Stimulated activated CD4-positive, alpha-beta T cell treated with anti-CD3 and anti-CD28 coated beads, Interleukin-1b, Interleukin-23, amount 100 ng/mL, for 24 hours (primary cell): ENCODE results near the gene ZNF268.

ENCODE experiments used
- DNase-seq, 4 experiments: peaks; one replicate each; pipeline ENCODE4 v3.0.0-alpha.2; 2020; ENCODE audit warnings: low read depth in 4 of 4, low spot score in 1 of 4

Gene ZNF268

GRCh38 chr12:133181238-133181959 lies at the start of gene ZNF268:
Gene ZNF268 (plus strand): TSS chr12:133181495. CDS start chr12:133181998, 503 bp downstream.
- DNase-seq: peak; percentile 83 to 87 (median 86)

GRCh38 chr12:133135747-133136146 lies 45.5 kb upstream of the ZNF268 start:
- DNase-seq: no peak

- no peak for DNase-seq
These were observed 35.3 kb upstream of the ZNF268 start for GRCh38 chr12:133145981-133146380.

GRCh38 chr12:133156125-133156690 lies 25.1 kb upstream of the ZNF268 start:
- DNase-seq: no peak

- no peak for DNase-seq
These were observed 15.5 kb upstream of the ZNF268 start for GRCh38 chr12:133165776-133166175.

GRCh38 chr12:133172491-133172890 lies 8.8 kb upstream of the ZNF268 start:
- DNase-seq: no peak

GRCh38 chr12:133174901-133175300 lies 6.4 kb upstream of the ZNF268 start:
- no peak for DNase-seq

- DNase-seq: no peak
These were observed 626 bp upstream of the ZNF268 start for GRCh38 chr12:133180669-133181068.

- DNase-seq: no peak
These were observed 8.9 kb downstream of the ZNF268 start for GRCh38 chr12:133190176-133190575.

- no peak for DNase-seq
These were observed 11.6 kb downstream of the ZNF268 start for GRCh38 chr12:133192847-133193246.

- DNase-seq: no peak
These were observed 20.6 kb downstream of the ZNF268 start for GRCh38 chr12:133201888-133202287.

- DNase-seq: no peak
These were observed 21.4 kb downstream of the ZNF268 start for GRCh38 chr12:133202493-133203343.

- no peak for DNase-seq
These were observed 22.3 kb downstream of the ZNF268 start for GRCh38 chr12:133203344-133204263.

- DNase-seq: no peak
These were observed 22.9 kb downstream of the ZNF268 start for GRCh38 chr12:133204264-133204603.

- no peak for DNase-seq
These were observed 25.1 kb downstream of the ZNF268 start for GRCh38 chr12:133206390-133206789.

GRCh38 chr12:133215724-133216123 lies 34.4 kb downstream of the ZNF268 start:
- no peak for DNase-seq

- DNase-seq: no peak
These were observed 35.9 kb downstream of the ZNF268 start for GRCh38 chr12:133217219-133217618.

- DNase-seq: no peak
These were observed 39.2 kb downstream of the ZNF268 start for GRCh38 chr12:133220521-133220920.

GRCh38 chr12:133221241-133221640 lies 39.9 kb downstream of the ZNF268 start:
- DNase-seq: no peak

- no peak for DNase-seq
These were observed 40.9 kb downstream of the ZNF268 start for GRCh38 chr12:133222211-133222610.

GRCh38 chr12:133225527-133225926 lies 44.2 kb downstream of the ZNF268 start:
- no peak for DNase-seq
